ENCODE data around the gene KRTAP3-2.
A peak's percentile ranks its signal among the peaks of the same experiment; 100 is the strongest.

Gene KRTAP3-2

DNA sequence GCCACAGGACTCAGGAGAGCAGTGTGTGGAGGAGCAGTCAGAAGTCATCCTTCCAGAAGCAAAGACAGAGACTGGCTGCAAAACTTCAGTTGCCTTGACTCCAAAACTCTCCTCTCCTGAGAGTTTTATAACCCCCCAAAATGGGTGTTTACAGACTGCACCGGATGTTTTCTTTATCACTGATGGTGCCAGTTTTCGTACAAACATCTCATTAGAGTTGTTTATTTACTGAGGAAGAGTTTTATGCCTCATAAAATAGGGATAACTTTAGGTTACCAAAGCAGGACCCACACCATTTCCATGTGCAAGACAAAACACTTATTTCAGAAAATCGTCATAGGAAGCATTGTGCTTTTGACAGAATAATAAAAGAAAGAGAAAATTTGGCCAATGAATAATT, 15.5 kb downstream of the KRTAP3-2 start, which contains the start of gene KRT40:
KRT40 (minus strand) TSS at position 101 of the 400 bp plus-strand sequence; CDS start at position 48, 53 bp downstream.
- in situ Hi-C loops (cut with HindIII; ENCODE audit: low sequenced_read_pairs), result no loop called here
- no peak for DNase-seq (ENCODE audit: low read depth)
- H3K4me3 ChIP-seq (ENCODE audit: low read depth, low read length), result no peak within 1 kb of the TSS
- TF ChIP-seq CTCF (IDR thresholded peaks at IDR 0.05; ENCODE audit: low read depth, low read length, missing control alignments), result no peak

DNA sequence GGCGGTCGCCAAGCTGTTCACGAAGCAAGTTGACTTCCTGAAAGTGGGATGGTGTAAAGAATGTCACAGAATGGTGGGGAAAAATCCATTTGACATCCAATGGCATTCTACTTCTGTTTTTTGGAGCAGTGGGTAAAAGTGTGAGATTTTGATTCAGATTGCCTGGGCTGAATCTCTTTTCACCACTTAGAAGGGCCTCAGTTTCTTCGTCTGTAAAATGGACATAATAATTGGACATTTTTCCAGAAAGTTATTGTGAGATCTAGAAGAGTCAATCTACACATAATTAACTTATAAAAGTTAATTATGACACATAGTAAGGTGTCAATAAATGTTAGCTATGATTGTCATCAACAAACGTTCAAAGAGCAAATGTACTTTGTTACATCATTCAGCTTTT, 18.6 kb downstream of the KRTAP3-2 start:
- in situ Hi-C loops (cut with HindIII; ENCODE audit: low sequenced_read_pairs), result no loop called here
- H3K4me3 ChIP-seq (ENCODE audit: low read depth, low read length), result no peak overlapping the region
- no peak for DNase-seq (ENCODE audit: low read depth)
- no peak for TF ChIP-seq CTCF (IDR thresholded peaks at IDR 0.05; ENCODE audit: low read depth, low read length, missing control alignments)

- TF ChIP-seq CTCF (IDR thresholded peaks at IDR 0.05; ENCODE audit: low read depth, low read length, missing control alignments), result no peak
- peak; percentile 12 for DNase-seq (ENCODE audit: low read depth)
- H3K4me3 ChIP-seq (ENCODE audit: low read depth, low read length), result no peak overlapping the region
- in situ Hi-C loops (cut with HindIII; ENCODE audit: low sequenced_read_pairs), result no loop called here
These were observed 19.1 kb downstream of the KRTAP3-2 start for GRCh38 chr17:40980596-40980995.

DNA sequence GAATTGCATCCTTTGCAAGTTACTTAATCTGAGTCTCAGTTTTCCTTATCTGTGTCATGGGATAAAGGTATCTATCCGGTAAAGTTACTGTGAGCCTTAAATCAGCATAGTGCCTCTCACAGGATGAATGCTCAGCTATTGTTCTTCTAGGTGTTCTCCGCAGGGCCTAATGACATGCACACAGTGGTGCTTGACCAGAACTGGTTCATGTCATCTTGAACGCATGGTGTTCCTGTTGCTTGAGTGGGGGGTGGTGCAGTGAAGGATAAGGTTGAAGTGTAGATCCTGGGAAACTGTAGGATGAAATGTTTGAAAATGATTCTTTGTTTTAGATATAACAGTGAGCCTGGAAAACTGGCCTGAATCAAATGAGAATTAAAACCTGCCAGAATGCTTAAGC, 19.6 kb downstream of the KRTAP3-2 start:
- no peak overlapping the region for H3K4me3 ChIP-seq (ENCODE audit: low read depth, low read length)
- DNase-seq (ENCODE audit: low read depth), result no peak
- TF ChIP-seq CTCF (IDR thresholded peaks at IDR 0.05; ENCODE audit: low read depth, low read length, missing control alignments), result no peak
- in situ Hi-C loops (cut with HindIII; ENCODE audit: low sequenced_read_pairs), result no loop called here

DNA sequence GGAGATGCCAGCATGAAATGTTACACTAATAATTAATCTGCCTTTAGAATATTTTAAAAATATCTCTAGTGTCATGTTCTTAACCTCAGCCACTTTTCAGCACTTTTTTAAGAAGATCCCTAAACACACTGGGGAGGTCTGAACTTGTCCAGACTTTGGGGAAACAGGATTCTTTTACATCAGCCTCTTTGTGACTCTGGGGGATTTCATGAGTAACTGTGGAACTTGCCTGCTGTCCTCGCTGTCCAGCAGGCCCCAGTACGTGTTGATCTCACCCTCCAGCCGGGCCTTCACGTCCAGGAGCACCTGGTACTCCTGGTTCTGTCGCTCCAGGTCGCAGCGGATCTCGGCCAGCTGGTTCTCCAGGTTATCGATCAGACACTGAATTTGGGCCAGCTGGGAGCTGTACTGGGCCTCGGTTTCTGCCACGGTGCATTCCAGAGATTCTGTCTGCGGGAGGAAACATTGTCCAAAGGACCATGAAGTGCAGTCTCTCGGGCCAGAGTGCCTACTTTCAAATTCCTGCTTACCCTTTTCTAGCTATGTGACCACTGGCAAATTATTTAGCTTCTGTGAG, 21.0 kb downstream of the KRTAP3-2 start:
- H3K4me3 ChIP-seq (ENCODE audit: low read depth, low read length), result no peak overlapping the region
- in situ Hi-C loops (cut with HindIII; ENCODE audit: low sequenced_read_pairs), result no loop called here
- no peak for DNase-seq (ENCODE audit: low read depth)
- no peak for TF ChIP-seq CTCF (IDR thresholded peaks at IDR 0.05; ENCODE audit: low read depth, low read length, missing control alignments)

- in situ Hi-C loops (cut with HindIII; ENCODE audit: low sequenced_read_pairs), result no loop called here
- no peak overlapping the region for H3K4me3 ChIP-seq (ENCODE audit: low read depth, low read length)
- no peak for DNase-seq (ENCODE audit: low read depth)
- TF ChIP-seq CTCF (IDR thresholded peaks at IDR 0.05; ENCODE audit: low read depth, low read length, missing control alignments), result no peak
These were observed 24.2 kb downstream of the KRTAP3-2 start for GRCh38 chr17:40975516-40975915.

Data from astrocyte of the cerebellum (primary cell).